HG02981 (cell line): Measurements from ENCODE around the gene PUM1.
"Not testable (repeated sequence)": the region's sequence is repeated elsewhere in the genome, so short reads cannot be mapped to it uniquely, and the experiment has no call there.

Experiments
- ATAC-seq: cut with Tn5 transposase; IDR thresholded peaks from one replicate; pipeline ENCODE4 v1.9.1; 2021; ENCODE audit warnings: mild to moderate bottlenecking, moderate library complexity; ENCODE audit not compliant: unreplicated experiment

The PUM1 gene

GRCh38 chr1:30966690-30967369 lies 98.7 kb downstream of the PUM1 start:
- no peak for ATAC-seq

- ATAC-seq, result no peak
Measured at GRCh38 chr1:30965924-30966599, 99.5 kb downstream of the PUM1 start.

- ATAC-seq, result no peak
Measured at GRCh38 chr1:30964706-30965105, 100.8 kb downstream of the PUM1 start.

GRCh38 chr1:30962609-30963508 lies 102.7 kb downstream of the PUM1 start:
- peak; percentile 62 for ATAC-seq

- no peak for ATAC-seq
Measured at GRCh38 chr1:30957560-30958222, 107.8 kb downstream of the PUM1 start.

- ATAC-seq, result no peak
Measured at GRCh38 chr1:30955448-30956015, 110.0 kb downstream of the PUM1 start.

- ATAC-seq, result no peak
Measured at GRCh38 chr1:30953685-30954084, 111.8 kb downstream of the PUM1 start.

GRCh38 chr1:30952098-30952497 lies 113.4 kb downstream of the PUM1 start:
- ATAC-seq, result no peak

GRCh38 chr1:30950700-30951099 lies 114.8 kb downstream of the PUM1 start:
- ATAC-seq, result no peak

- no peak for ATAC-seq
Measured at GRCh38 chr1:30950053-30950452, 115.5 kb downstream of the PUM1 start.

GRCh38 chr1:30949487-30949838 lies 116.1 kb downstream of the PUM1 start:
- not testable (repeated sequence) for ATAC-seq

- ATAC-seq, result not testable (repeated sequence)
Measured at GRCh38 chr1:30948813-30949486, 116.6 kb downstream of the PUM1 start.

GRCh38 chr1:30948278-30948677 lies 117.2 kb downstream of the PUM1 start:
- no peak for ATAC-seq

- no peak for ATAC-seq
Measured at GRCh38 chr1:30947212-30947611, 118.3 kb downstream of the PUM1 start.

- ATAC-seq, result no peak
Measured at GRCh38 chr1:30942326-30942963, 123.1 kb downstream of the PUM1 start.

GRCh38 chr1:30940541-30940940 lies 125.0 kb downstream of the PUM1 start:
- no peak for ATAC-seq

- ATAC-seq, result no peak
Measured at GRCh38 chr1:30936541-30937171, 128.9 kb downstream of the PUM1 start.

GRCh38 chr1:30935758-30936157 lies 129.8 kb downstream of the PUM1 start:
- not testable (repeated sequence) for ATAC-seq

GRCh38 chr1:30934613-30935012 lies 130.9 kb downstream of the PUM1 start:
- ATAC-seq, result no peak
